GM12878 (cell line): ENCODE data around the gene ANKRD13B.

Experiments used
- FOXK2 ChIP-seq: fragments of 450-650 bp; IDR thresholded peaks from 2 replicates; pipeline ENCODE4 v1.6.1; 2017; ENCODE audit warnings: mild to moderate bottlenecking, moderate library complexity
- POLR2A ChIP-seq: IDR thresholded peaks from 2 replicates; pipeline ENCODE4 v1.6.1; 2011; ENCODE audit warnings: low read depth, mild to moderate bottlenecking, low read length
- SREBF2 ChIP-seq: IDR thresholded peaks from 2 replicates; pipeline ENCODE4 v1.6.1; 2012; ENCODE audit warnings: mild to moderate bottlenecking, low read length
- SUZ12 ChIP-seq: fragments of 200-600 bp; sonication (generic); IDR thresholded peaks from one replicate; pipeline ENCODE4 v1.6.1; 2018; ENCODE audit warnings: antibody characterized with exemption, mild to moderate bottlenecking; ENCODE audit not compliant: unreplicated experiment
- TAF1 ChIP-seq: IDR thresholded peaks from 2 replicates; pipeline ENCODE4 v1.6.1; 2011; ENCODE audit warnings: mild to moderate bottlenecking, low read depth, low read length, borderline replicate concordance

- TF ChIP-seq TAF1, result no peak
- TF ChIP-seq POLR2A, result no peak
- TF ChIP-seq FOXK2, result no peak
- no peak for TF ChIP-seq SUZ12
- TF ChIP-seq SREBF2, result no peak
Observed at GRCh38 chr17:29652976-29653375, 60.0 kb downstream of the ANKRD13B start.
